GM06990 (cell line): ENCODE data around the gene OR52A1.

Experiments
- DNase-seq: peaks from one replicate; pipeline ENCODE4 v3.0.0-alpha.2; 2011; ENCODE audit not compliant: insufficient read length; ENCODE audit errors: extremely low read depth
- H3K27me3 ChIP-seq: replicated peaks from 2 replicates; pipeline ENCODE4 v1.6.0; 2011; ENCODE audit warnings: low read length; ENCODE audit not compliant: control insufficient read depth, insufficient read depth
- H3K36me3 ChIP-seq: 2 replicates; pipeline ENCODE4 v1.5.1; 2011; ENCODE audit warnings: low read length; ENCODE audit not compliant: control insufficient read depth, insufficient read depth
- H3K4me3 ChIP-seq: replicated peaks from 2 replicates; pipeline ENCODE4 v1.5.1; 2011; ENCODE audit warnings: low read depth, mild to moderate bottlenecking, control low read depth, low read length
- CTCF ChIP-seq: IDR thresholded peaks from 2 replicates; pipeline ENCODE4 v1.5.1; 2011; ENCODE audit warnings: low read length, control low read depth, mild to moderate bottlenecking, inconsistent platforms; ENCODE audit not compliant: insufficient read depth, poor library complexity, severe bottlenecking

Gene OR52A1

GRCh38 chr11:5103066-5103465 lies 51.5 kb downstream of the OR52A1 start:
- no peak for TF ChIP-seq CTCF
- Histone ChIP-seq H3K27me3 (no peaks in the 10 kb centered on the region), H3K36me3 (no peaks in the 10 kb centered on the region), H3K4me3 (no peak overlapping the region)
- DNase-seq, result no peak

GRCh38 chr11:5102246-5102645 lies 52.3 kb downstream of the OR52A1 start:
- Histone ChIP-seq H3K27me3 (no peaks in the 10 kb centered on the region), H3K36me3 (no peaks in the 10 kb centered on the region), H3K4me3 (no peak overlapping the region)
- no peak for TF ChIP-seq CTCF
- DNase-seq, result no peak

- no peaks in the 10 kb centered on the region for H3K36me3 ChIP-seq
- TF ChIP-seq CTCF, result no peak
- DNase-seq, result no peak
- no peaks in the 10 kb centered on the region for H3K27me3 ChIP-seq
- H3K4me3 ChIP-seq, result no peak overlapping the region
These were observed 58.5 kb downstream of the OR52A1 start for GRCh38 chr11:5096011-5096410.
